Colon (tissue), 2 donors: ENCODE data around the gene VAPB.
"Not testable (repeated sequence)": the region's sequence is repeated elsewhere in the genome, so short reads cannot be mapped to it uniquely, and the experiment has no call there.

Source experiments
- FAIRE-seq: peaks from 2 replicates; lab custom pipeline; 2012; peaks lifted over from hg19 to GRCh38; lab: Jason Lieb, UNC
- donor health status: control.
- donor health status: control.

Gene VAPB

GRCh38 chr20:58388882-58389323 is at the start of gene VAPB:
Gene VAPB, plus strand, starts transcription at chr20:58389229. Its CDS starts 231 bp downstream, at chr20:58389460.
- no peak for FAIRE-seq

- FAIRE-seq: no peak
Measured at GRCh38 chr20:58339741-58340140, 49.3 kb upstream of the VAPB start.

GRCh38 chr20:58340151-58340550 is 48.9 kb upstream of the VAPB start:
- no peak for FAIRE-seq

- FAIRE-seq: no peak
Measured at GRCh38 chr20:58340853-58341252, 48.2 kb upstream of the VAPB start.

GRCh38 chr20:58342104-58342945 is 46.7 kb upstream of the VAPB start:
- no peak for FAIRE-seq

- no peak for FAIRE-seq
Measured at GRCh38 chr20:58344741-58345140, 44.3 kb upstream of the VAPB start.

- no peak for FAIRE-seq
Measured at GRCh38 chr20:58349570-58349969, 39.5 kb upstream of the VAPB start.

- FAIRE-seq: no peak
Measured at GRCh38 chr20:58352468-58352867, 36.6 kb upstream of the VAPB start.

GRCh38 chr20:58359441-58359840 is 29.6 kb upstream of the VAPB start:
- no peak for FAIRE-seq

- FAIRE-seq: no peak
Measured at GRCh38 chr20:58360936-58361335, 28.1 kb upstream of the VAPB start.

GRCh38 chr20:58361481-58362205 is 27.4 kb upstream of the VAPB start:
- FAIRE-seq: no peak

- no peak for FAIRE-seq
Measured at GRCh38 chr20:58362206-58362516, 26.9 kb upstream of the VAPB start.

GRCh38 chr20:58362970-58363369 is 26.1 kb upstream of the VAPB start:
- no peak for FAIRE-seq

- no peak for FAIRE-seq
Measured at GRCh38 chr20:58366866-58367265, 22.2 kb upstream of the VAPB start.

GRCh38 chr20:58372806-58373205 is 16.2 kb upstream of the VAPB start:
- FAIRE-seq: no peak

- not testable (repeated sequence) for FAIRE-seq
Measured at GRCh38 chr20:58373296-58373695, 15.7 kb upstream of the VAPB start.

- no peak for FAIRE-seq
Measured at GRCh38 chr20:58374027-58374850, 14.8 kb upstream of the VAPB start.

- FAIRE-seq: no peak
Measured at GRCh38 chr20:58374906-58375758, 13.9 kb upstream of the VAPB start.

GRCh38 chr20:58375759-58376352 is 13.2 kb upstream of the VAPB start:
- FAIRE-seq: no peak

- FAIRE-seq: no peak
Measured at GRCh38 chr20:58377017-58377416, 12.0 kb upstream of the VAPB start.

- FAIRE-seq: no peak
Measured at GRCh38 chr20:58377766-58378401, 11.1 kb upstream of the VAPB start.
